Esophagus squamous epithelium (tissue), 4 donors: ENCODE measurements around the gene SMR3B.

ENCODE experiments used
- POLR2A ChIP-seq, 4 donors: fragments of 450-650 bp; IDR thresholded peaks; one replicate each; pipeline ENCODE4 v1.6.1; 2017; ENCODE audit warnings: antibody characterized with exemption in 4 of 4, mild to moderate bottlenecking in 4 of 4, moderate library complexity in 3 of 4
- TF ChIP-seq, protein P1 (sequence below), 6 experiments: fragments of 450-650 bp in 4 of 6; fragments of 200-600 bp in 2 of 6; sonication (generic) in 2 of 6; IDR thresholded peaks; one replicate each; pipeline ENCODE4 v1.5.1; 2016 to 2019; ENCODE audit warnings: antibody characterized with exemption in 6 of 6, mild to moderate bottlenecking in 4 of 6, moderate library complexity in 4 of 6

DNA sequence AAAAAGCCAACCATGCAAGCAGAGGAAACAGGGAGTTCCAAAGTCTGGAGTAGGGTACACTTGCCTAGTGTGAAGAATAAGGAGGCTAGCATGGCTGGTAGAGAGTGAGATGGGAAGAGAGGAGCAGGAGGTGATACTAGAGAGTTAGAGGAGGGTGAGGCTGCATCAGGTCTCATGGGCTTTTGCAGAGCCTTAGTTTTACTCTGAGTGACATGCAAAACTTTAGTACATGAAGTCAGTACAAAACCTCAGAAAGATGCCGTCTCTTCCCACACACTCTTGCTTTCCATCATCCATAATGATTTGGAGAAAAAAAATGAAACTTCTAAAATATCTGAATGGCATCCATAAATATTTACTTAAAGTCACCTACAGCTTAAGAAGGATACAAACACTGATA, 19.8 kb downstream of the SMR3B start:
- TF ChIP-seq, protein P1, sequence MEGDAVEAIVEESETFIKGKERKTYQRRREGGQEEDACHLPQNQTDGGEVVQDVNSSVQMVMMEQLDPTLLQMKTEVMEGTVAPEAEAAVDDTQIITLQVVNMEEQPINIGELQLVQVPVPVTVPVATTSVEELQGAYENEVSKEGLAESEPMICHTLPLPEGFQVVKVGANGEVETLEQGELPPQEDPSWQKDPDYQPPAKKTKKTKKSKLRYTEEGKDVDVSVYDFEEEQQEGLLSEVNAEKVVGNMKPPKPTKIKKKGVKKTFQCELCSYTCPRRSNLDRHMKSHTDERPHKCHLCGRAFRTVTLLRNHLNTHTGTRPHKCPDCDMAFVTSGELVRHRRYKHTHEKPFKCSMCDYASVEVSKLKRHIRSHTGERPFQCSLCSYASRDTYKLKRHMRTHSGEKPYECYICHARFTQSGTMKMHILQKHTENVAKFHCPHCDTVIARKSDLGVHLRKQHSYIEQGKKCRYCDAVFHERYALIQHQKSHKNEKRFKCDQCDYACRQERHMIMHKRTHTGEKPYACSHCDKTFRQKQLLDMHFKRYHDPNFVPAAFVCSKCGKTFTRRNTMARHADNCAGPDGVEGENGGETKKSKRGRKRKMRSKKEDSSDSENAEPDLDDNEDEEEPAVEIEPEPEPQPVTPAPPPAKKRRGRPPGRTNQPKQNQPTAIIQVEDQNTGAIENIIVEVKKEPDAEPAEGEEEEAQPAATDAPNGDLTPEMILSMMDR (IDR thresholded peaks at IDR 0.05): no peak
- TF ChIP-seq POLR2A (IDR thresholded peaks at IDR 0.05): no peak
